ENCODE results near the gene COL4A4. TPM values are rescaled to one million over a fixed set of nuclear protein-coding genes. Genes with fewer than 3 reads are reported as not detected.

Gene COL4A4
- total RNA-seq, 1 donor from 2014 or later: 20.5 TPM

DNA sequence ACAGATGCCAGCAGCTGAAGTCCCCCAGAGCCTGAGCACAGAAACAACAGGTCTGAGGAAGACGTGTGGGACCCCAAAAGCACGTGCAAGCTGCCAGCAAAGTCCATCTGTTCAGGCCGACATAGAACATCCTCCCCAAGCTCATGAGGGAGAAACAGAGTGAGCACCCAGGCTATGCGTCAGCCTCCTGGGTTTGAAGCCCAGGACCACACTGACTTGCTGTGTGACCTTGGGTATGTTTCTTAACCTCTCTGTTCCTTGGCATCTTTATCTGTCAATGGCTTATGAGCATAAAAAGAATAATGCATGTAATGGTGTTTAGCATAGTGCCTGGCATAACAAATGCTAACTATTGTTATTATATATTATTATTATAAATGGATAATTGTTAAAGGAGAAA, 40.3 kb downstream of the COL4A4 start:
- TF ChIP-seq, protein P1, sequence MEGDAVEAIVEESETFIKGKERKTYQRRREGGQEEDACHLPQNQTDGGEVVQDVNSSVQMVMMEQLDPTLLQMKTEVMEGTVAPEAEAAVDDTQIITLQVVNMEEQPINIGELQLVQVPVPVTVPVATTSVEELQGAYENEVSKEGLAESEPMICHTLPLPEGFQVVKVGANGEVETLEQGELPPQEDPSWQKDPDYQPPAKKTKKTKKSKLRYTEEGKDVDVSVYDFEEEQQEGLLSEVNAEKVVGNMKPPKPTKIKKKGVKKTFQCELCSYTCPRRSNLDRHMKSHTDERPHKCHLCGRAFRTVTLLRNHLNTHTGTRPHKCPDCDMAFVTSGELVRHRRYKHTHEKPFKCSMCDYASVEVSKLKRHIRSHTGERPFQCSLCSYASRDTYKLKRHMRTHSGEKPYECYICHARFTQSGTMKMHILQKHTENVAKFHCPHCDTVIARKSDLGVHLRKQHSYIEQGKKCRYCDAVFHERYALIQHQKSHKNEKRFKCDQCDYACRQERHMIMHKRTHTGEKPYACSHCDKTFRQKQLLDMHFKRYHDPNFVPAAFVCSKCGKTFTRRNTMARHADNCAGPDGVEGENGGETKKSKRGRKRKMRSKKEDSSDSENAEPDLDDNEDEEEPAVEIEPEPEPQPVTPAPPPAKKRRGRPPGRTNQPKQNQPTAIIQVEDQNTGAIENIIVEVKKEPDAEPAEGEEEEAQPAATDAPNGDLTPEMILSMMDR (IDR thresholded peaks at IDR 0.05): no peak
- intact Hi-C loops (cut with DNase I): no loop called here
- no peak overlapping the region for H3K4me3 ChIP-seq
- H3K27me3 ChIP-seq: no peaks in the 10 kb centered on the region
- H3K9me3 ChIP-seq: no peaks in the 10 kb centered on the region
- no peaks in the 10 kb centered on the region for H3K4me1 ChIP-seq
- H3K27ac ChIP-seq: no peak overlapping the region
- no peak for DNase-seq (ENCODE audit: low spot score in 2 of 2)
- no peaks in the 10 kb centered on the region for H3K36me3 ChIP-seq

DNA sequence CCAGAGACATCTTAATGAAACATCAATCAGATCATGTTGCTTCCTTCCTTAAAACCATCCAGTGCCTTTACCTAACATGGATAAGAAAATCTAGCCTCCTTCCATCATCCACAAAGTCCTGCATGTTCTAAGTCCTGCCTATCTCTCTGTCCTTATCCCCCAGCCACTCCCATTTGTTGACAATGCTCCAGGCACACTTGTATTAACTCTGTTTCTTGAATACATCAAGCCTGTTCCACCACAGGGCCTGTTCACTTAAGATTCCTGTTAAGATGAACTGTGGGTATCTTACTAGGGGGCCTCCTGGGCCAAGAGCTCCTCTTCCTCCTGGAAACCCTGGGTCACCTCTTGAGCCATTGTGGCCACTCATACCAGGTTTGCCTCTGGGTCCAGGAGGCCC, 45.7 kb downstream of the COL4A4 start:
- Histone ChIP-seq H3K27me3 (no peaks in the 10 kb centered on the region), H3K4me3 (no peak overlapping the region), H3K4me1 (no peaks in the 10 kb centered on the region), H3K27ac (no peak overlapping the region), H3K36me3 (peaks cover 0 to 2% of the 10 kb centered on the region in 2 donors), H3K9me3 (no peaks in the 10 kb centered on the region)
- intact Hi-C loops (cut with DNase I): no loop called here
- TF ChIP-seq, protein P1 (IDR thresholded peaks at IDR 0.05): no peak
- no peak for DNase-seq (ENCODE audit: low spot score in 2 of 2)

DNA sequence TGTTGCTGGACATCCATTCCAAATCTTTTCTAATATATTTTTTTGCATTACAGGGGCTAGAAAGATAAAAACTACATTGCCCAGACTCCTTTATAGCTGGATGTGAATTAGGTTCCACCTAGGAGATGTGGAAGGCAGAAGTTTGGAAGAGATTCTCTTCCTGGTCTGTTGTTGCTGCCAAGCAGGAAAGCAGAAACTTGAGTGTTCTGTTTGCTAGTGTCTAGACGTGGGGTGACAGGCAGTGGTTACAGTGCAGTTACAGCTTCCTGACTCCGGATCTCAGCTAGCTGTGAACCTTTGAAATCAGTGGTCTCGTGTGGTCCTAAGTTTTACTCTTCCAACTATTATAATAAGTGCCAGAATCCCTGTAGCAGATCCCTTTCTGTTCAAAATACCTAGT, 46.2 kb downstream of the COL4A4 start:
- no peaks in the 10 kb centered on the region for H3K27me3 ChIP-seq
- H3K9me3 ChIP-seq: no peaks in the 10 kb centered on the region
- TF ChIP-seq, protein P1 (IDR thresholded peaks at IDR 0.05): no peak
- H3K27ac ChIP-seq: no peak overlapping the region
- DNase-seq (ENCODE audit: low spot score in 2 of 2): no peak
- H3K36me3 ChIP-seq: peaks cover 0 to 2% of the 10 kb centered on the region in 2 donors
- intact Hi-C loops (cut with DNase I): no loop called here
- H3K4me1 ChIP-seq: no peaks in the 10 kb centered on the region
- H3K4me3 ChIP-seq: no peak overlapping the region

DNA sequence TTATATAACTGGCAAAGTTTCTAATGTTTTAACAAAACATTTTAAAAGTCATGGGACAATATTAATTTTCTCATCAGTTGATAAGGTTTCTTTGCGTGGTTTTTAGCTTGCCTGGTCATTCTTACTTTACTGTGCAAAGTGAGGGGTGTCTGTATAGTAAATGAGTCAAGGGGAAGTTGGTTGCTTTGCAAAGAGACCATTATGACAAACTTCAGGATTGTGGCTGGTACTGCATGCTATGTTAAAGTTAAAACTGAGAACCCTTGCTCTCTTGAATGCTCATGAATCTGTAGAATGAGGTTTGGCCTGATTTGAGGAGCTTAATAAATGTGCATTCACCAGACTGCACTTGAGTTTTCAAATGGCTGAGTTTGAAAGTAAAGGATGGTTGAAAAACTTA, 47.0 kb downstream of the COL4A4 start:
- Histone ChIP-seq H3K27ac (no peak overlapping the region), H3K36me3 (peaks cover 0 to 2% of the 10 kb centered on the region in 2 donors), H3K27me3 (no peaks in the 10 kb centered on the region), H3K4me3 (no peak overlapping the region), H3K4me1 (no peaks in the 10 kb centered on the region), H3K9me3 (no peaks in the 10 kb centered on the region)
- TF ChIP-seq, protein P1 (IDR thresholded peaks at IDR 0.05): no peak
- DNase-seq (ENCODE audit: low spot score in 2 of 2): no peak
- intact Hi-C loops (cut with DNase I): no loop called here

DNA sequence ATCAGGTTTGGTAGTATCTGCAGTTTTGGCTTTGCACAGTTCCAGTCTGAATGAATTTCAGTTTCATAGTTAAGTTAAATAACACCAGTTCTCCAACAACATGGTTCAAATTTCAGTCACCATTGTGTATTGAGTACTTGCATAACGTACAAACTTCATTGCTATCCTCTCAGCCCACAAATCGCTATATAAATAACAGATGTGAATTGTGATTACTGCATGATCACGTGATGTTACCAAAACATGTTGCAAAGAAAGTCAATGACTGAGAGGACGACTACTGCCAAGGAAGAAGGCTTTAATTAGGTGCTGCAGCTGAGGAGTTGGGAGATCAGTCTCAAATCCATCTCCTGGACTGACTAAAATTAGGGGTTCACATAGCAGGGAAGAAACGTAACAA, 48.2 kb downstream of the COL4A4 start:
- Histone ChIP-seq H3K4me3 (no peak overlapping the region), H3K9me3 (no peaks in the 10 kb centered on the region), H3K27ac (no peak overlapping the region), H3K36me3 (peaks cover 0 to 2% of the 10 kb centered on the region in 2 donors), H3K27me3 (no peaks in the 10 kb centered on the region), H3K4me1 (no peaks in the 10 kb centered on the region)
- TF ChIP-seq, protein P1 (IDR thresholded peaks at IDR 0.05): no peak
- intact Hi-C loops (cut with DNase I): no loop called here
- DNase-seq (ENCODE audit: low spot score in 2 of 2): no peak
